GM18498 (cell line): Measurements from ENCODE around the gene MME.

ENCODE experiments used
- ATAC-seq: cut with Tn5 transposase; IDR thresholded peaks from one replicate; pipeline ENCODE4 v1.9.1; 2021; ENCODE audit warnings: mild to moderate bottlenecking, moderate library complexity; ENCODE audit not compliant: unreplicated experiment

MME gene

DNA sequence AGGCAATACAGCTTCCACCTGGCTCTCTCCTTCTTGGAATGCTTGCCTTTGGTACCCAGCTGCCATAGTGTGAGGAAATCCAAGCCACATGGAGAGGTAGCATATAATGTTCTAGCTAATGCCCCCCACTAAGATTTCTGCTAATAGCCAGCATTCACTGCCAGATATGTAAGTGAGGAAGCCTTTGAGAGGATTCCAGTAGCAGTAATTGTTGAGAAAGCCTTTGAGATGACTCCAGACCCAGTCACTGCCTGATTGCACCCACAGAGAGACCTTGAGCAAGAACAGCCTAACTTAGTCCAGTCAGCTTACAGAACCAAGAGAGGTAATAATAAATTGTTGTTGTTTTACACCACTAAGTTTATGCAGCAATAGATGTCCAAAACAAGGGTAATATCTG lies 150.3 kb downstream of the MME start:
- no peak for ATAC-seq

GRCh38 chr3:155231792-155232191 lies 151.7 kb downstream of the MME start:
- ATAC-seq = no peak

GRCh38 chr3:155232605-155233004 lies 152.5 kb downstream of the MME start:
- ATAC-seq = no peak

GRCh38 chr3:155233213-155233612 lies 153.1 kb downstream of the MME start:
- no peak for ATAC-seq
